Epithelial cell of prostate (primary cell): ENCODE results near the gene AFF3.
A peak's percentile ranks its signal among the peaks of the same experiment; 100 is the strongest.

Source experiments
- DNase-seq: peaks from one replicate; pipeline ENCODE4 v3.0.0-alpha.2; 2011; ENCODE audit warnings: low read depth, low spot score
- H3K27ac ChIP-seq: fragments of 450-650 bp; 2 replicates; pipeline ENCODE4 v1.5.1; 2017; ENCODE audit warnings: mild to moderate bottlenecking

The AFF3 gene

DNA sequence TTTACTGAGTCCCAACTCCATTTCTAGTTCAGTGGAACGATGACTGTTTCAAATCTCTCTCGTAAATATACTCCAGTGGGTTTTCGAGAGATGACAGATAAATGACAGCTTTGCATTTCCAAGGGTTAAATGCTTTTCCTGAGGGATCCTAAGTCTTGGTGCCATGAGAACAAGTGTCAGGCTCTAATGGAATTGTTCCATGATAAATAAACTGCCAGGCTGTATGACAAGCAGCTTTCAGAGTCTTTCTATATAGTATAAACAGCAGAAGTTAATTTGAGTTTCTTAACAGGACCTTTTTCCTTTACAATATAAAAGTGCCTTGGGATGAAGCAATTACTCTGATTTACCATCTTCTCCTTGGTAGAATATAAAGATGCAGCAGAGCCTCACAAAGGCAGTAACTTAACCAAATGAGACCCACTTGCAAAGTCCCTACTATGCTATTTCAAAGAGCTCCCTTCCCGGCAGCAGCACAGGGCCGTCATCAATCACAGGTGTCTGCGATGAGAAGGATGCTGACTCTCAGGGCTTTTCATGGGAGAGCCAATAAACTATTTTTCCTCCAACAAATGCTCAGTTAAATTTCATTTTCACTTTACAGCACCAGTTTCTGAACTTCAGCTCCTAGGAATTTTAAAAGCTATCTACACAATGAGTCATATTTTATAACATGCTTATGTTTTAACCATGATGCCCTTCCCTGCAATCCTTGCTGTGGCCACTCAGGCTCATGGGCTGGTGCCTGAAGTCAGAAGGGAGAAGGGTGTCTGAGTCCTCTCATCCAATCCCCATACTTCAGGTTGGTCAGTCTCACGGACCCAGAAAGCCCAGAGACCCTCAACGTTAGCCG, 123.8 kb downstream of the AFF3 start:
- no peak for DNase-seq

DNA sequence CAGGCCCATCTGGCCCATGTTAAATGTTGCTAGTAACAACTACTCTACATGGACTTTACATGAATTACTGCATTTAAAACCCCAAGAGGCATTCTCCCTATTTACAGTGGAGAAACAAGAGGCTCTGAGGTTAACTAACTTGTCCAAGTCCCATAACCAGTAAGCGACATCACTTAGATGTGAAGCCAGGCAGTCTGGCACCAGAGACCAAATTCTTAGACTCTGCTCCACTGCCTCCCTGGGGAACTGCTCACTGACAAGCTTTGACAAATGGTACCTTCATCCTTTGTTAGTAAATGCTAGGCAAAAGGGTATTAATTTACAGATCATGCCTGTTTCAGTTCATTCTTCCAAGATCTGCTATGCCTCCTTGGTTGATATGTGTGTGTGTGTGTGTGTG, 124.8 kb downstream of the AFF3 start:
- no peak for DNase-seq
- H3K27ac ChIP-seq = no peak overlapping the region

More for the DNA sequence above, 123.8 kb downstream of the AFF3 start:
- no peak overlapping the region for H3K27ac ChIP-seq

DNA sequence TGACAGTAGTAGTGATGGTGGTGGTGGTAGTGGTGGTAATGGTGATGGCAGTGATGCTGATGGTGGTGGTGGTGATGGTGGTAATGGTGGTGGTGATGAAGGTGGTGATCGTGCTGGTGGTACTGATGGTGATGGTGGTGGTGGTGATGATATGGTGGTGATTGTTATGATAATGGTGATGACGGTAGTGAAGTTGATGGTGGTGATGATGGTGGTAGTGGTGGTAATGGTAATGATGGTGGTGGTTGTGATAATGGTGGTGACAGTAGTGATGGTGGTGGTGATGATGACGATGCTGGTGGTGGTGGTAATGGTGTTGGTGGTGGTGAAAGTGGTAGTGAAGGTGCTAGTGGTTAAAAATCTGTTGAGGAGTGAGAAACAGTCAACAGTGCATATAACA, 125.6 kb downstream of the AFF3 start:
- H3K27ac ChIP-seq = no peak overlapping the region
- DNase-seq = no peak

DNA sequence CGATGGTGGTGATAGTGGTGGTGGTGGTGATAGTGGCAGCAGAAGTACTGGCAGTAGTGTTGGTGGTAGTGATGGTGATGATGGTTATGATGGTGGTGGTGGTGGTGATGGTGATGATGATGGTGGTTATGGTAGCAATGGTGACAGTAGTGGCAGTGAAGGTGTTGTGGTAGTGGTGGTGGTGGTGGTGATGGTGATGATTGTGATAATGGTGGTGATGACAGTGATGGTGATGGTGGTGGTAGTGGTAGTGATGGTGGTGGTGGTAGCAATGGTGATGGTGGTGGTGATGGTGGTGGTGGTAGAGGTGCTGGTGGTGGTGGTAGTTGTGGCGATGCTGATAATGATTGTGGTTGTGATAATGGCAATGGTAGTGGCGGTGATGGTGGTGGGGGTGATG, 126.5 kb downstream of the AFF3 start:
- no peak for DNase-seq
- no peak overlapping the region for H3K27ac ChIP-seq

DNA sequence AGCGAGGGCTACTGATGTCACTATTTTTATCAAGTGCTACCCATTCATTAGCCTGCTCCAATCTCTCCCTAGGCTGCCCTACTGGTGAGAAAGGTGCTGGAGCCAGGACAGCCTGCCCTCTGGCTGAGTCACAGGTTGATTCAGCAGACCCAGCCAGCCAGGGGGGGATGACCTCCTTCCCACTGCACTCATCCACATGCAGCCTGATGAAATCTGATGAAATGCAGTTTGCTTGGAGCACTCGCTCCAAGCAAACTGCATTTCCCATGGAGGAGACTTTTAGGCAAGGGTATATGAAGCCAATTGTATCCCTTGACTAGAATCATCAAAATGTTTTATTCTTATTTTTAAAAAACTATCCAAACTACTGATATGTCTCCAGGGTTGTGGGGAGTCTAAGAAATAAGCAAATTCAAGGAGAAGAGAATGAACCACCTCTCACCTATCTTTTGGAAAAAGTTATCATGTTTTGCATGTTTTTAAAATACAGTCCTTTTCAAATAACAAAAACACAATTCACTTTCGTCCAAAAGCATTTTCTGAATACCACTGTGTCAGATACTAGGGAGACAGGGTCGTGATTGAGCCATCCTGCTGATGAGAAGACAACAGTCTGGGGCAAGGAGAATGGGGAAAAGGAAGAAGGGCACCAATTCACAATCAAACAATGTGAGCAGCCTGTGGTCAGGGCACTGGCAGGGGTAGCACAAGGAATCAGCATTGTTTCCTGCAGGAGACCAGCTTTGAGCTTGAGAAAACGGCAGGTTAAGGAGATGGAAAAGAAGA, 128.3 kb downstream of the AFF3 start:
- peak overlapping the region; percentile 60 for H3K27ac ChIP-seq
- peak; percentile 16 for DNase-seq

DNA sequence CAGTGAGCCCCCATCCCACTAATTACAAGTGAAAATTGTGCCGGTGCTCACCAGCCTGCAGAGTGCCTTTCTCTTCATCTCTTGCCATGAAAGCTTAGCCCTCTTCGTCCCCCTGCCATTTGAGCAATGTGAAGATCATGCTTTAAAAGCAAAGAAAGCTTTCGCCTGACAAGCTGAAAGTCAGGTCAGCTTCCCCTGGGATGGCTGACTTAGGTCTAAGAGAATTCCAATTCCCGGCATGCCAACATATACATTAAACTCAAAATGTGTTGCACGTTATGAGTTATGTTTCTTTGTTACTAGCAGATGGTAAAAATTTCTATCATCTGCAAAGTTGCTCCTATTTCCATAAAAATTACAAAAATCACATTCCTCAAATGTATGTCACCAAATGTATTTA, 129.8 kb downstream of the AFF3 start:
- no peak overlapping the region for H3K27ac ChIP-seq
- DNase-seq = no peak

DNA sequence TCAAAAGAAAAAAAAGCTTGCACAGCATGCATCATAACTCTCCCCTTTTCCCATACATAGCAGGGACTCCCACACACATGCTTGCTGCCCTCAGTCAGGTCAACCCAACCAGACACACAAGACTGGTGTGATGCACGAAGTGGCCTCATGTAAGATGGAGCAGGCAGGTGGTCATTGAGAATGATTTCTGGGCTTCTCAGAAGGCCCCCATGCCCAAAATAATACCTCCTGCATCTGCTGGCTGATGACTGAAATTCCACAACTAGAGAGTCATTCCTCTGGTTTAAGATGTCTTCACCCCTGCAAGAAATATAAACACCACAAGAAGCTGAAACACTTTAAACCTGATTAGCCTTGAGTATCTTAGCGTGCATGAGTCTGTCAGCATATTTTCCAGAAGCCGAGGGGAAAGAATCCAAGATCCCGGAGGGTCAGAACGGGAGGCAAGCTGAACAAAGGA, 131.1 kb downstream of the AFF3 start:
- DNase-seq = no peak

DNA sequence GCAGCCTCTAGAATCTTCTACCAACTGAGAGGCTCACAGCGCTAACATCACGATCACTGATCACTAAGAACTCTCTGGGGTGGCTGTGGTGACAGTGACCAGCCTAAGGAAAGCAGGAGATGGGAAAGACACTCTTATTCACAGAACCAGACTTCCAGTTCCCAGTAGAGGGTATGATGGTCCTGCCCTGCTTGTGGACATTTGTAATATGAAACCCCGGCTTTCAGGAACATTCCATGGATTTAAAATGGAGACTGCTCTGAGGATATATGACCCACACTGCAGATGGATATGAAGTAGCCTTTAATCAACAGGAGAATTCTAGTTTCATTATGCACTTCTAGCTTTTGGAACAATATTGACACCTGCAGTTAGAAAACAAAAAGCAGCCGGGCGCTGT, 131.8 kb downstream of the AFF3 start:
- H3K27ac ChIP-seq = no peak overlapping the region
- no peak for DNase-seq

More for the DNA sequence above, 131.1 kb downstream of the AFF3 start:
- no peak overlapping the region for H3K27ac ChIP-seq

DNA sequence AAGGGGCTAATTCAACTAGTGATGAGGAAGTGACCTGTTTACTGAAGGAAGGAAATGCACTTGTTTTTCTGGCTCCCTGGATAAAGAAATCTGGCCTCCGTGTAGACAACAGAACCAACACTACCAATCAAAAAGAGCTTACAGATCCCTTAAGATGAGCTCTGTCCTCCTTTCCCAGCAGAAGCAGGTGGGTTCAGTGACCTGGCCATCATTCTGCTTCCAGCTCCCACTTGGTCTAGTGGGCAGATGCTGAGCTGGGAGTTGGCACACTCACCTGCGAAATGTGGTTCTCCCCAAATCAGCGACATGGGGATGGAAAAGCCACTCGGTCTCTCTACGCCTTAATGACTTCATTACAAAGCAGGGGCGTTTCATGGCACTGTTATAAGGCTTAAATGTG, 132.6 kb downstream of the AFF3 start:
- H3K27ac ChIP-seq = no peak overlapping the region
- DNase-seq = no peak

DNA sequence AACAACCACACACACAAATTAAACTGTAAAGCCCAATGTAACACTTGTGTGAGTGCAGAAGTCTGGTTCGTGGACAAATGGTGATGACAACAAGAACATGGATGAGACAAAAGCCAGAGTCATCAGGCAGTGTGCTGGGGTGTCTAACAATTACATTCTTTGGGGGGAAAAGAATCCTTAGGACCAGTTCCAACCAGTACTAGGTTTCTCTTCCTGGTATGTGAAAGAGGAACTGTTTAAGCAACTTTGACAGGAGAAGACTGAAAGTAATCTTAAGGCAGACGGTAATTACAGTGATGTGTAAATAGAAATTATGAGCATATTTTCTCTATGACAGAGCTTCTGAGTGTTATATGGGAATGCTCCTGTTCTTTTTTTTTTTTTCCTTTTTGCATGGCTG, 133.4 kb downstream of the AFF3 start:
- peak; percentile 0 for DNase-seq
- H3K27ac ChIP-seq = no peak overlapping the region

DNA sequence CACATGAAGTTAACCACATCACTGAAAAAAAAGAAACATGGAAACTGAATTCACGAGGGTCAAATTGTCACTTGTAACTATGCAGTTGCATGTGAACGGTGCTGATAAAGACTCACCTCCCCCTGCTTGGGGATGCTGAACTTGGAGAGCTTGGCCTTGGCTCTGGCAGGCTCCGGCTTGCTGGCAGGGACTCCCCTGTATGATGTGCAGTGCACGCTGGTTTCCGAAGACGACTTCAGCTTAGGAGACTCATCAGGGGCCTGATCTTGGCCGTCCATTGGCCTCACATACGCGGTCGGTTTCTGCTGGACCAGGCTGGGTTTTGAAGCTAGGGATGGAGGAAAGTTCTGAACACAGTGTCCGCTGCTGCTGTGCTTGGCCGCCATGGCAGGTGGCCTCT, 135.9 kb downstream of the AFF3 start:
- DNase-seq = no peak
- no peak overlapping the region for H3K27ac ChIP-seq

DNA sequence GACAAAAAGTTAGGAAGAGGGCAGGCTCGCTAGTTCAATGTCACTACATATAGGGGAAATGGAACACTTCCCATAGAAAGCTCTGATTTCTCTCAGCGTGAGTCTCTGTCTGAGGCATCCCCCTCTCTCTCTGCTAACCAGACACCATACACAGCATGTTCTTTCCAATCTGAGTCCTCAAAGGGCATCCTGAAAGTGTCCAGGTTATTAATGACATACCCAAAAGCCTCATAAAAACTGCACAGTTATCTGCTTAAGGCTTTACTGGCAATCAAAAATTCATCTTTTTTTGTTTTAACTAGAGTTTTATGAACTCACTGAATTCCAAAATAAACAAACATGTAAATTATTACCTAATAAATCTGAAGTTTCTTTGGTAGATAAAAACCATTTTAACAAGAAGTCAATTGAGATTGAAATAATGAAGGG, 137.4 kb downstream of the AFF3 start:
- no peak for DNase-seq
- no peak overlapping the region for H3K27ac ChIP-seq

DNA sequence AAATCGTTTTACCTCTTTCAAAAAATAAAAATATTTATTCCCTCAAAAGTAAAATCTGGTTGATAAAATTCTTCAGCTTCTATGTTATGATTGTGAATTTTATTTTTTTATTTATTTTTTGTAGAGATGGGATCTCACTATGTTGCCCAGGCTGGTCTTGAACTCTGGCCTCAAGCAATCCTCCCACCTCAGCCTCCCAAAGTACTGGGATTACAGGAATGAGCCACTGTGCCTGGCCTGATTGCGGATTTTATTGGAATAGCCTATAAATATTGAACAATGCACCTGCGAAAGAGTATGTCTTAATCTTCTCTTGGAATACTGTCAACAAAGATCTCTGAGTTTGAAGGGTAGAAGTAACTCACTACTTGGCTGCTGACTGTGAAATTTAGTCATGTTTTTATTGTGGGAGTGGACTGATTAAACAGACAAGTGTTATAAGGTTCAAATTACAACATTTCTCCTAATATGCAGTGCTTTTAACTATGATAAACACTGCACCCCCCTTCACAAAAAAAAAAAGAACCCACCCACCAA, 138.0 kb downstream of the AFF3 start:
- no peak overlapping the region for H3K27ac ChIP-seq
- DNase-seq = no peak

DNA sequence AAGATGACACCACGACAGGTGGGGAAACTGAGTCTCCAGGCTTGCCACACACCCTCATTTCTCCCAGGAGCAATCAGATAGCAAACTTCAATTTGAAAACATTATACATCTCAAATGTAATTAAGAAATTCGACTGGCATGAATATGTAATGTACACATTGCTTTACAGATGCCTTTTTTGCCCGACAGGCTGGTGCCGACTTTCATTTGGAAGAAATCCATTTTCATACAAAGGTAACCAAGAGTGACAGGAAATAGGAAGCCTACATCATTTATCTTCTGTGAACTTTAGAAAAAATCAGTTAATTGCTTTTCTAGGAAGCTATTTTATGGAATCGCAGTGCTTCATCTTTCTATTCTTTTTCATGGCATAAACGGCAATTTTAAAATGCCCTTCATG, 140.3 kb downstream of the AFF3 start:
- no peak for DNase-seq
- no peak overlapping the region for H3K27ac ChIP-seq

DNA sequence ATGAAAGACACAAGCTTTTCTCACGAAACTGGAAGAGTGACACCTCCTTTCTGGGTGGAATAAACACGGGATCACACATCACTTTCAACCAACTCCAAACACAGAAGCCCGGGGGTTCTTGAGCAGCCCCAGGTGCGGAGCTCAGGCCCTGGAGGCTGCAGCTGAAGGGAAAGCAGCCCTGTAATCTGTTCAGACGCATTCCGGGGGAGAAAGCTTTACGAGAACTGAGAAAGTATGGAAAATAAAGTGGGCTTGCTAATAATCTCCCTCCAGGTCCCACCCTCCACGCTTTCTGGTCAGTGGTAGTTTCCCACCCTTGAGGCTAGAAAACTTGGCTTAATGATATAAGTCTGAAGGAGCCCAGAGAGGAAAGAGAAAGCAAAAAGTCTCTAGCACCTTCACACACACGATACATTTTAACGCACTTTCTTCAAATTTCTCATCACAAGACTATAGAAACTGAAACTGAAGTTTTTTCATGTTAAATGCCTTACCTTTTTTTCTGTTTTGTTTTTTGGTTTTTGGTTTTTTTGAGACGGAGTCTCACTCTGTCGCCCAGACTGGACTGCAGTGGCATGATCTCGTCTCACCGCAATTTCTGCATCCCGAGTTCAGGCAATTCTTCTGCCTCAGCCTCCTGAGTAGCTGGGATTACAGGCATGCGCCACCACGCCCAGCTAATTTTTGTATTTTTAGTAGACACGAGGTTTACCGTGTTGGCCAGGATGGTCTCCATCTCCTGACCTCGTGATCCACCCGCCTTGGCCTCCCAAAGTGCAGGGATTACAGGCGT, 141.3 kb downstream of the AFF3 start:
- no peak overlapping the region for H3K27ac ChIP-seq
- DNase-seq = no peak

DNA sequence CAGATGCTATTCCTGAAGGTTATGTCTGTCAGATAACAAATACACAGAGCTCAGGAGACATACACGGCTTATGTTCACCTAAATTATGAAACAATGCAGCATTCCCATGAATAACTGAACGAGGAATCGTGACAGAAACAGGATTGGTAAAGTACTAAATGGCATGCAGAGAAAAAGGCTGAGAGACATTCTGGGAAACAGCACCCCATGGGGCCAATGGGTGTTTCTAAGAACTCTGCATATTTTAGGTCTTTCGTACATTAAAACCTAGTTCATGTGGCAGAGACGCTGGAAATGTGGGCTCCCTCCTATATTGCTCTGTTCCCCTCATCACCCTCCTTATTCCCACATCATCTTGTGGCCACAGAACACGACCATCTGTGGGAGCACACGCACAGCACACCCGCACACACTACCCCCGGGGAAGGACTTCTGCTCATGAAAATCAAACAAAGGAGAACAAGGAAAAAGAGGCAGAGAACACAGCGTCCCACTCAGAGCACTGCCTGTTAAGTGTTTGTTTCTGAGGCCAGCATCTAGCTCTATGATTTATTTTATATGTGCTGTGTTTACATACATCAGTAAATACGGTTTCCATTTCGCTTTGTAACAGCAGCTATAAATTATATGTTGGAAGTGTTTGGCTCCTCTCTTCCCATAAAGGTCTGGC, 143.6 kb downstream of the AFF3 start:
- H3K27ac ChIP-seq = no peak overlapping the region
- DNase-seq = no peak

DNA sequence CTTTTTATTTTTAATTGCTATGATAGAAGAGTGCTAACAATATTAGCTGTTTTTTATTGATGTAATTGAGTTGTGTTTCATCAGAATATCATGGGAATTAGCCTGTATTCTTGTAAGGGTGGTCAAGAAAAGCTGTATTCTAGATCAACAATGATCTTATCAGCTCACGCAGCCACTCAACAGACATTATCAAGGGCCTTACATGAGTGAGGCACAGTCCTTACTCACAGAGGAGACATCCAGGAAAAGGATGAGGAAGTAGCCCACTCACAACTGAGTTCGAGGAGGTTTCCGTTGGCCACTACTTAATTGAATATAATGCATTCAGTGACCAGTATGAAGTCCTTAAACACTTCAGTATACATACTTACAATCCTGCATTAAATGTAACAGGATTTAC, 152.5 kb downstream of the AFF3 start:
- H3K27ac ChIP-seq = no peak overlapping the region
- no peak for DNase-seq

DNA sequence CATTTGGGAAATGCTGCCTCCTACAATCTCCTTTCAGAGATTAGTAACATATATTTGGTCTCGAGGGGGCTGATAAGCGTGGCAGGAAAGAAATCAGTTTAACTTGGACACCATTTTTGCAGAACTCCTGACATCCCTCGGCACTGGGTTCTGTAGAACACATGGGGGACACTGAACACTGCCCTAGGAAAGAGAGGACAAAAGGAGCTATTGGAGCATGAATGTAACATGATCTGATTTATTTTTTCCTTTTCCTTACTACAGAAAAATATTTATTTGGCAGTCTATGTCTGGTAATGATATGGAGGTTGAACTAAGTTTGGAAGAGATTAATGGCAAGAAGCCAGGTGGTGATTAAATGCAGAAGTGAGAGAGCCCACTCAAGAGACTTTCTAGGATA, 153.8 kb downstream of the AFF3 start:
- H3K27ac ChIP-seq = no peak overlapping the region
- no peak for DNase-seq

DNA sequence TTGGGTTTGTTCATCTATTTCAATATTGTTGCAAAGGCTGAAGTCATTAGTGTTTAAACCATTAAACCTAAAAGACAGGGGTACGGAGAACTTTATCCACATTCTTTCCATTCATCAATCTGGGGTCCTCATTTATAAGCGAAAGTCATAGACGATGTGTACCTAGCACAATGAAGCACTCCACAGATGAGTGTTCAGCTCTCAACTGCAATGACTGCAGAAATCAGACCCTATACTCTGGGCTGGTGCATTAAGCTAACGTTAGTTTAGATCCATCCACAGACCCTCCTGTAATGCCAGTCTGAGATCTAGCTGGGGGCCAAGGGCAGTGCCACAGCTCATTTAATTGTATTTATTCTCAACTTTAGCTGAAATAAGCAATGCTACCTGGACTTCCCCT, 155.2 kb downstream of the AFF3 start:
- DNase-seq = no peak
- no peak overlapping the region for H3K27ac ChIP-seq
